Coronary artery (tissue), 2 donors: ENCODE data around the gene CNKSR1.

Source experiments
- DNase-seq: peaks from one replicate; pipeline ENCODE4 v3.0.0-alpha.2; 2017; ENCODE audit warnings: low spot score
- H3K27ac ChIP-seq, 2 donors: fragments of 200-600 bp; sonication (generic); one replicate each; pipeline ENCODE4 v1.5.1; 2016 to 2019
- H3K4me3 ChIP-seq: fragments of 200-600 bp; sonication (generic); 2 replicates; pipeline ENCODE4 v1.5.1; 2016; ENCODE audit warnings: mild to moderate bottlenecking, moderate library complexity
- CTCF ChIP-seq: fragments of 200-600 bp; sonication (generic); IDR thresholded peaks from one replicate; pipeline ENCODE4 v1.5.1; 2019; ENCODE audit warnings: antibody characterized with exemption

CNKSR1 gene

GRCh38 chr1:26177182-26177684 lies at the start of gene CNKSR1:
CNKSR1 (plus strand) TSS chr1:26177491; CDS start chr1:26177548, 57 bp downstream.
- TF ChIP-seq CTCF, result no peak
- DNase-seq, result no peak
- Histone ChIP-seq H3K4me3 (no peak within 1 kb of the TSS), H3K27ac (no peak within 1 kb of the TSS)

GRCh38 chr1:26129778-26130177 lies 47.5 kb upstream of the CNKSR1 start:
- no peak for TF ChIP-seq CTCF
- Histone ChIP-seq H3K27ac (no peak overlapping the region), H3K4me3 (no peak overlapping the region)
- DNase-seq, result no peak

GRCh38 chr1:26130695-26131094 lies 46.6 kb upstream of the CNKSR1 start:
- H3K4me3 ChIP-seq, result no peak overlapping the region
- no peak for DNase-seq
- no peak overlapping the region for H3K27ac ChIP-seq
- TF ChIP-seq CTCF, result no peak

- no peak overlapping the region for H3K27ac ChIP-seq
- no peak for TF ChIP-seq CTCF
- no peak for DNase-seq
These were observed 45.0 kb upstream of the CNKSR1 start for GRCh38 chr1:26132128-26132833.

GRCh38 chr1:26132834-26133167 lies 44.5 kb upstream of the CNKSR1 start:
- no peak for DNase-seq
- no peak for TF ChIP-seq CTCF
- Histone ChIP-seq H3K4me3 (no peak overlapping the region), H3K27ac (no peak overlapping the region)

More at GRCh38 chr1:26132128-26132833, 45.0 kb upstream of the CNKSR1 start:
- no peak overlapping the region for H3K4me3 ChIP-seq

- Histone ChIP-seq H3K4me3 (no peak overlapping the region), H3K27ac (no peak overlapping the region)
- no peak for DNase-seq
- no peak for TF ChIP-seq CTCF
These were observed 42.8 kb upstream of the CNKSR1 start for GRCh38 chr1:26134466-26134865.

- no peak overlapping the region for H3K27ac ChIP-seq
- TF ChIP-seq CTCF, result no peak
- no peak overlapping the region for H3K4me3 ChIP-seq
- DNase-seq, result no peak
These were observed 38.2 kb upstream of the CNKSR1 start for GRCh38 chr1:26138974-26139558.
